ENCODE measurements around the gene OR11G2.
"Not testable (repeated sequence)": the region's sequence is repeated elsewhere in the genome, so short reads cannot be mapped to it uniquely, and the experiment has no call there.

The OR11G2 gene

DNA sequence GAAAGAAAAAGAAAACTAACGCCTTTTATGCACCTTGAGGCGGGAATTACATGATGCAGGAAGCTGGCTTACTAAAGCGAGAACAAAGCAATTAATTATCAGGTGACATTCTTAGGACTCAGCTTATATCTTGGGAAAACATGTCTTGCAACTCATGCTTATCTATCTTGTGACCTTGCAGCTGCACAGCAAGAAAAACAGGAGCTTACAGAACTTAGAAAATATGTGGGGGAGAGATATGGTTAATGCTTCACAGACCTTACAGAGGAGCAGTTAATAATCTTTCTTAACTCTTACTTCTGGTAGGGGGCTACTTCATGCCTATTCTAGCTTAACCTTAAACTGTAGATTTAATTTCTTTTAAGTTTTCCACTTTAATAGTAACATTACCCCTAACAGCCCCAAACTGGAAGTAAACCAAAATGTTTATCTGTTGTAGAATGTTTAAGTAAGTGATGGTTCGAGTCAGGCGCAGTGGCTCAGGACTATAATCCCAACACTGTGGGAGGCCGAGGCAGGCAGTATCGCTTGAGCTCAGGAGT, 13.2 kb upstream of the OR11G2 start:
- no peak for DNase-seq (ENCODE audit: low read depth)
- TF ChIP-seq, protein P1, sequence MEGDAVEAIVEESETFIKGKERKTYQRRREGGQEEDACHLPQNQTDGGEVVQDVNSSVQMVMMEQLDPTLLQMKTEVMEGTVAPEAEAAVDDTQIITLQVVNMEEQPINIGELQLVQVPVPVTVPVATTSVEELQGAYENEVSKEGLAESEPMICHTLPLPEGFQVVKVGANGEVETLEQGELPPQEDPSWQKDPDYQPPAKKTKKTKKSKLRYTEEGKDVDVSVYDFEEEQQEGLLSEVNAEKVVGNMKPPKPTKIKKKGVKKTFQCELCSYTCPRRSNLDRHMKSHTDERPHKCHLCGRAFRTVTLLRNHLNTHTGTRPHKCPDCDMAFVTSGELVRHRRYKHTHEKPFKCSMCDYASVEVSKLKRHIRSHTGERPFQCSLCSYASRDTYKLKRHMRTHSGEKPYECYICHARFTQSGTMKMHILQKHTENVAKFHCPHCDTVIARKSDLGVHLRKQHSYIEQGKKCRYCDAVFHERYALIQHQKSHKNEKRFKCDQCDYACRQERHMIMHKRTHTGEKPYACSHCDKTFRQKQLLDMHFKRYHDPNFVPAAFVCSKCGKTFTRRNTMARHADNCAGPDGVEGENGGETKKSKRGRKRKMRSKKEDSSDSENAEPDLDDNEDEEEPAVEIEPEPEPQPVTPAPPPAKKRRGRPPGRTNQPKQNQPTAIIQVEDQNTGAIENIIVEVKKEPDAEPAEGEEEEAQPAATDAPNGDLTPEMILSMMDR (IDR thresholded peaks at IDR 0.05; ENCODE audit: low read depth, low read length, missing control alignments), result no peak
- H3K4me3 ChIP-seq (ENCODE audit: low read depth, low read length), result no peak overlapping the region

DNA sequence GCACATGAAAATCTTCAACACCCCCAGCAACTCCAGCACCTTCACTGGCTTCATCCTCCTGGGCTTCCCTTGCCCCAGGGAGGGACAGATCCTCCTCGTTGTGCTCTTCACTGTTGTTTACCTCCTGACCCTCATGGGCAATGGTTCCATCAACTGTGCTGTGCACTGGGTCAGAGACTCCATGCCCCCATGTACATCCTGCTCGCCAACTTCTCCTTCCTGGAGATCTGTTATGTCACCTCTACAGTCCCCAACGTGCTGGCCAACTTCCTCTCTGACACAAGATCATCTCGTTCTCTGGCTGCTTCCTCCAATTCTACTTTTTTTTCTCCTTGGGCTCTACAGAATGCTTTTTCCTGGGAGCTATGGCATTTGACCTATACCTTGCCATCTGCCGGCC, 11.5 kb upstream of the OR11G2 start:
- no peak for DNase-seq (ENCODE audit: low read depth)
- TF ChIP-seq, protein P1 (IDR thresholded peaks at IDR 0.05; ENCODE audit: low read depth, low read length, missing control alignments), result no peak
- H3K4me3 ChIP-seq (ENCODE audit: low read depth, low read length), result no peak overlapping the region

DNA sequence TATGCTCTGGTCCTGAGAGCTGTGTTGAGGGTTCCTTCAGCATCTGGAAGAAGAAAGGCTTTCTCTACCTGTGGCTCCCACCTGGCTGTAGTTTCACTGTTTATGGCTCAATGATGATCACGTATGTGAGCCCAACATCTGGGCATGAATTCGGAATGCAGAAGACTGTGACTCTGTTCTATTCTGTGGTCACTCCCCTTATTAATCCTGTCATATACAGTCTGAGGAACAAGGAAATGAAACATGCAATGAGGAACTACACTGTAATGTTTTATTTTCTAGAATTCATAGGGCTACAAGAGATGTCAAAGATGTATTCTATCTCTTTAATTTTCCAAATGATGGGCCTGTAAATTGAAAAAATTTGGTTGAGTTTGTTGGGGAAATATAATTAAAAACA, 10.8 kb upstream of the OR11G2 start:
- DNase-seq (ENCODE audit: low read depth), result no peak
- TF ChIP-seq, protein P1 (IDR thresholded peaks at IDR 0.05; ENCODE audit: low read depth, low read length, missing control alignments), result no peak

DNA sequence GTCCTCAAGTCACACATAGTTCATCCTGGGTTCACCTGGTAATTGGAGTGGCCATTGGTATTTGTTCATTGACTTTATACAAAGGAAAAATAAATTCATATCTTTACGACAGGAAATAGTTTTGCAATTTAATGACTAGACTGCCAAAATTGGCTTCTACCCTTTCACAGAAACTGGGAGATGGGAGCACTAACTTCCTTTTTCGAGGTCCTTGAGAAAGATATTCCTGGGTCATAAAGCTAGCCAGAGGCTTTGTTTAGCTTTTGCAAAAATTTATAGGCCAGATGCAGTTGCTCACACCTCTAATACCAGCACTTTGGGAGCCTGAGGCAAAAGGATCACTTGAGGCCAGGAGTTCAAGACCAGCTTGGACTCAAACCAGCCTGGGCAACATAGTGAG, 10.2 kb upstream of the OR11G2 start:
- DNase-seq (ENCODE audit: low read depth), result no peak
- no peak overlapping the region for H3K4me3 ChIP-seq (ENCODE audit: low read depth, low read length)

More for the DNA sequence above, 10.8 kb upstream of the OR11G2 start:
- no peak overlapping the region for H3K4me3 ChIP-seq (ENCODE audit: low read depth, low read length)

DNA sequence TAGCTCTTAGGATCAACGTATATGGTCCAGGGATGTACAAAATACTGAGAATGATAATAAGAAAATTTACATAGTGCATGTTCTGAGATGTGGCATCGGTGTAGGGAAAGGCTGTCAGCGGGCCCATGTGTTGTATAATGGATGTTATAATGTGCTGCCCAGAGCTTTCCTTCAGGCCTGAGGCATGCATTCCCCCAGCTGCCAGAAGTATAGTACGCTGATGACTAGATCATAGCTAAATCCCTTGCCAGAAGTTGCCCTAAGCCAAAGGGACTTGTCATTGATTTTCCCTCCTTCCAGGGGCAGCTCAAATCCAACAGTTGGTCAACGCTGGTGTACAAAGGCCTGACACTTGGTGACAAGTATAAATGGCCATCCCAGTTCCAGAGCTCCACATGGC, 6.5 kb upstream of the OR11G2 start:
- no peak for DNase-seq (ENCODE audit: low read depth)
- no peak overlapping the region for H3K4me3 ChIP-seq (ENCODE audit: low read depth, low read length)
- TF ChIP-seq, protein P1 (IDR thresholded peaks at IDR 0.05; ENCODE audit: low read depth, low read length, missing control alignments), result no peak

More for the DNA sequence above, 10.2 kb upstream of the OR11G2 start:
- TF ChIP-seq, protein P1 (IDR thresholded peaks at IDR 0.05; ENCODE audit: low read depth, low read length, missing control alignments), result no peak

DNA sequence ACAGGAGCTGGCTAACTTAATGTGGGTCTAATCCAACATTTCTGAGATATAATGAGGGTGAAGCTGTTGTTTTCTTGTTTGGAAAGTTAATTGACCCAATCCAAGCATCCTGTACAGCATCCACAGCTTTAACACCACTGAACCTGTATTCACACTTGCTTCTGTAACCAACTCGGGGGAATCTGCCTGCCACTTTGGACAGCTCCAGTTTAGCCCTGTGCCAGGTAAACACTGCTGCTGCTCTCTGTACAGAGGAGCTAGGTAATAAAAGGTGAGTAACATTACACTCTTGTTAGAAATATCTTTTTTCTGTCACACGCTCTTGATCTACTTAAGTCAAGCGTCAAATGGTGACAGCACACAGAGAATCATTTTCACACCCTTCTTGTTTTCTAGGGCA, 700 bp downstream of the OR11G2 start:
- TF ChIP-seq, protein P1 (IDR thresholded peaks at IDR 0.05; ENCODE audit: low read depth, low read length, missing control alignments), result no peak
- no peak for DNase-seq (ENCODE audit: low read depth)
- no peak overlapping the region for H3K4me3 ChIP-seq (ENCODE audit: low read depth, low read length)

DNA sequence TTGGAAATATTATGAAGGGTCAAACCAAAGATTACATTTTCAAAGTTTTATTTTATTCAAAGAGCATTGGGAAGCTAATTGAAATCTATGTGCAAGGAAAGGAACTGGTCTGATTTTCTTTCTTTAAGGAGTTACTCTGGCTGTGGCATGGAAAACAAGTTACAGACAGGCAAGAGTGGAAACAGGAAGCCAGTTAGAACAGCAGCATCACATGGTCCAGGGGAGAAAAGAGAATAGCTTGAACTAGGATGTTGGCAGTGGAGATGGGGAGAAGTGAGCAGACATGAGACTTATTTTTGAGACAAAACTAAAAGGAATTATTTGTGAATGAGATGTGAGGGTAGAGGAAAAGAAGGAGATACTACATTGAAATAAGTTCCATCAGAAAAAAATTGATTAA, 3.4 kb downstream of the OR11G2 start:
- TF ChIP-seq, protein P1 (IDR thresholded peaks at IDR 0.05; ENCODE audit: low read depth, low read length, missing control alignments), result no peak
- H3K4me3 ChIP-seq (ENCODE audit: low read depth, low read length), result no peak overlapping the region
- no peak for DNase-seq (ENCODE audit: low read depth)

DNA sequence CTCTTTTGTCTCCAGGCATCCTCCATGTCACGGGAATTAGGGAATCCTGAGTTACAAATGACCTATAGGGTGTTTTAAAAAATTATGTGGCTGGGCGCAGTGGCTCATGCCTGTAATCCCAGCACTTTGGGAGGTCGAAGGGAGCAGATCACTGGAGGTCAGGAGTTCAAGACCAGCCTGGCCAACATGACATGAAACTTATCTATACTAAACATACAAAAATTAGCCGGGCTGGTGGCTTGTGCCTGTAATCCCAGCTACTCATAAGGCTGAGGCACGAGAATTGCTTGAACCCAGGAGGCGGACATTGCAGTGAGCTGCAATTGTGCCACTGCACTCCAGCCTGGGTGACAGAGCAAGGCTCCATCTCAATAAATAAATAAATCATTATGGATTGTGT, 4.5 kb downstream of the OR11G2 start:
- DNase-seq (ENCODE audit: low read depth), result not testable (repeated sequence)

More for the DNA sequence above, 4.5 kb downstream of the OR11G2 start:
- not testable (repeated sequence) for H3K4me3 ChIP-seq (ENCODE audit: low read depth, low read length)

Data from GM12864 (cell line).